T1000 (cell line): ENCODE results near the gene SHLD2.
"Not testable (repeated sequence)": the region's sequence is repeated elsewhere in the genome, so short reads cannot be mapped to it uniquely, and the experiment has no call there.

Experiments
- DNase-seq: peaks from one replicate; lab custom pipeline; 2025; ENCODE audit warnings: mixed read lengths; lab: John Stamatoyannopoulos, UW

The SHLD2 gene

DNA sequence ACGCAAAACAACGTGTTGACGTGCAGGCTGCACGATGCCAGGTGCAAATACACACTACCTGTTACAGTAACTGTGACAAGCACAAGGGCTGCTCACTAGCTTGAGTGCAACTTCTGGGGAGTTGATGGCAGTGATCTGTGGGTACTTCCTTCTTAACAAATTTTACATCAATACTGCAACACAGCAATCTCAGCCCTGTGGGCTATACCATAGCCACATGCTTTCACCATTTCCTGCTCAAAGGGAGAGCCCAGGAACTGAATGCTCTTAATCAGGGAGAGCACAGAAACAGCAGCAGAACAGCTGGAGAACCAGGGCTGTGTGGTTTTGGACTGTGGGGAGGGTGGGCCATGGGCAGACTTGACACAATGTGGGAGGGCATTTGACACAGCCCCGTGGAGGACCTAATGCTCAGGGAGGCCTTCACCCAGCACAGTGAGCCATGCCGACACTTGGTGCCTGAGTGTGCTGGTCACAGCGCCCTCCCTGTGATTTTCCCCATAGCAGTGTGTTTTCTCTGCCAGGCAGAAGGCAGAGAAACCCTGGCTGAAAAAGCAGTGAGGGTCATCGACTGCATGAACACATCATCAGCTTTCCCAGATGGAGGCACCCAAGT lies 118.3 kb downstream of the SHLD2 start:
- not testable (repeated sequence) for DNase-seq

DNA sequence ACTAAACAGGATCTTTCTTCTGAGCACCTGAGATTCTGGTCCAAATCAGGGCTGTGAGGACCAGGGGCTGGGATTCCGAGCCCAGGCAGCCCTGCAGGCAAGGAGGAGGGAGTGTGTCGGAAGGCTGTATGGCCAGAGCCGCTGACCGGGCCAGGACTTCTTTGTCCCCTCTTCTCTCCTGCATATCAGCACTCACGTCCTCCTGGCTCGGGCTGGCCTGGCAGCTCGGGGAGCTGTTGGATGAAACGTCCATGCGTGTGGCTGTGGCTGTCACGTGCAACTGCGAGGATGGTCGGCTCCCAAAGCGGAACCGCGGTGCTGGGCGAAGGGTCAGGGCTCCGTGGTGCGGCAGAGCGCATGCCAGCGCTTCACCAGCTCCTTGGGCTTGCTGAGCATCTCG lies 118.8 kb downstream of the SHLD2 start:
- not testable (repeated sequence) for DNase-seq

DNA sequence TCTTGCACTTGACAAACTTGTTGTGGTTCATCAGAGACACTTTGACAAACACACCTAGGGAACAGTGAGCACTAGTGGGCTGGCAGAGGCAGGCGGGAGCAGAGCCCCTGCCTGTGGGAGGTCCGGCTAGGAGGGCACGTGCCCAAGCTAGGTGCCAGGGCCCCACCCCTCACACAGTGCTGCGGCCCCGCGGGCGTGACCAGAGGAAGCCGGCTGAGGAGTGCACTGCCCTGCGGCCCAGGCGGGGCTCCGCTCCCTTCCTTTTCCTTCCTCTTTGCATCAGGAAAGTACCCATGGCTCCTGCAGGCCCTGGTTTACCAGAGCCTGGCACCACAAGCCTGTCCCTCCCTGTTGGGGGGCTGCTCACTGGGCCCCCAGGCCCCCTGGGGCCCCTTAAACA lies 121.1 kb downstream of the SHLD2 start:
- not testable (repeated sequence) for DNase-seq

GRCh38 chr10:87219370-87219769 lies 124.4 kb downstream of the SHLD2 start:
- DNase-seq = not testable (repeated sequence)

- DNase-seq = not testable (repeated sequence)
Observed at GRCh38 chr10:87222789-87223188, 127.8 kb downstream of the SHLD2 start.

DNA sequence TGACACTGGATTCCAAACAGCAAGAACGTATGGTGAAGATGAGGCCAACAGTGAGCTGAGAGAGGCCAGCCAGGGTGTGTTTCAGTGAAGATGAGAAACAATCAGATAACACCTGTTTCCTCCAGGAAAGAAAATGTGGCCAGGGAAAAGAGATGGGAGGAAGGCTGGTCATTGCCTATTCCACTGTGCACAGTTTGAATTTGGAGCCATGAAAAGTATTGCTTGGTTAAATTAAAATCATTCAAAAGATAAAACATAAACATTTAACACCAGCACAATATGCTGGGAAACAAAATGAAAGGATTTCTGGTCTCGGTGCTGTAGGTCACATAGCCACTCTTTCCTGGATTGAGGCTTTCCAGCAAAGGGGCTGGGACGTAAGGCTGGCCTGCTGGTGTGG lies 130.1 kb downstream of the SHLD2 start, which contains the start of gene NUTM2A:
NUTM2A (plus strand) TSS at position 301 of the 400 bp plus-strand sequence. CDS start 383 bp downstream, outside the sequence.
- DNase-seq = not testable (repeated sequence)

GRCh38 chr10:87228247-87228646 lies 133.2 kb downstream of the SHLD2 start:
- not testable (repeated sequence) for DNase-seq

DNA sequence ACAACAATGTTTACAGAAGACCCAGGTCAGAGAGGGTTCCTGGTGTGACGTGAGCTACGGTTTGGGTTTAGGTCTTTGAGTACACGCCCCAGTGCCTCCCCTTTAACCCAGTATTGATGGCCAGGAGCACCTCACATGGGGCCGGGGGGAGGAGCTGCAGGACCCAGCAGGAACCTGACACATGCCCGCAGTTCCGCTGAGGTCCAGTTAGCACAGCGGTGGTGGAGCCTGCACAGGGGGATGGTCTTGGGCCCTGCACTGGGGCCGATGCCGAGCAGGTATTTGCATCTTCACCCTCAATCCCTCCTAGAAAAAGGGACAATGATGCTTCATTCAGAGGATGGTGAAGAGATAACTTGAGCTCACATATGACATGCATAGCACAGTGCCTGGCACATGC lies 134.2 kb downstream of the SHLD2 start:
- DNase-seq = not testable (repeated sequence)

GRCh38 chr10:87234854-87235253 lies 139.8 kb downstream of the SHLD2 start:
- not testable (repeated sequence) for DNase-seq

DNA sequence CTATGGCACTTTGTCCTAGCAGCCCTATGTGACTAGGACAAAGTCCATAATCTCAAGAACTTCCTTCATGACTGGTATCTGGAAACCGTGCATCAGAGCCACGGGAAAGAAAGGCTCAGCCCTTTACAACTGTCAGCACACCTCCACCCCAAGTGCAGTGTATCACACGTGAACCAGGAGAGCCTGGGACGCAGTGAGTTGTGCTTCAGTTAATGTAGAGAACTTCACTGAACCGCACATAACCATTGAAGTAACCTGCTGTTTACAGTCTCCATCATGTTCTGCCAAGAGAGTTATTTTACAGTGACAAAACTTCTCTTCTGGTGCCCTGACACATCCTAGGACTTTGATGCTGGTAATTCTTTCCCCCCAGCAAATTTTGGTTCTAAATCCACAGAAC lies 142.2 kb downstream of the SHLD2 start:
- not testable (repeated sequence) for DNase-seq

- not testable (repeated sequence) for DNase-seq
Observed at GRCh38 chr10:87239346-87239808, 144.4 kb downstream of the SHLD2 start.
